HL-60 (cell line): ENCODE data around the gene CITED1.

ENCODE experiments used
- CTCF ChIP-seq: IDR thresholded peaks from one replicate; pipeline ENCODE4 v1.5.1; 2011; ENCODE audit warnings: low read length, control low read depth, inconsistent platforms; ENCODE audit not compliant: insufficient read depth
- GABPA ChIP-seq: IDR thresholded peaks from 2 replicates; pipeline ENCODE4 v1.6.1; 2012; ENCODE audit warnings: low read depth
- POLR2AphosphoS5 ChIP-seq: IDR thresholded peaks from 2 replicates; pipeline ENCODE4 v1.6.1; 2012; ENCODE audit warnings: low read depth

- no peak for TF ChIP-seq CTCF
- no peak for TF ChIP-seq POLR2AphosphoS5
- no peak for TF ChIP-seq GABPA
Measured at GRCh38 chrX:72305286-72306084, at the start of gene CITED1.
